ENCODE data around the gene IFNL4. TPM values are rescaled to one million over a fixed set of nuclear protein-coding genes. Genes with fewer than 3 reads are reported as not detected.
A peak's percentile ranks its signal among the peaks of the same experiment; 100 is the strongest.

Gene IFNL4
- polyA plus RNA-seq, 2 of the 4 experiments (the other 2 are of a cell fraction): not detected

GRCh38 chr19:39202998-39203355, 45.7 kb downstream of the IFNL4 start:
- Histone ChIP-seq H3K27ac (no peak overlapping the region; a peak in 1 of 6 replicates), H3K9me3 (no peaks in the 10 kb centered on the region), H3K4me2 (no peak overlapping the region), H3K4me3 (no peak overlapping the region), H3K4me1 (peaks cover 9% of the 10 kb centered on the region)
- ChIA-PET POLR2A (interaction anchor here (0.9 kb wide), 1 partner anchor 139 kb away, joined by 3 read pairs; the partner anchor contains the start of gene SAMD4B), CTCF (interaction anchor here (0.6 to 7.0 kb wide), 14 partner anchors 9 to 800 kb away, joined by 3 to 44 read pairs (median 3); partner anchors contain the start of gene FAM98C)
- ATAC-seq: no peak
- TF ChIP-seq FOSL2 (IDR thresholded peaks at IDR 0.05): no peak
- no peak for TF ChIP-seq FOSL2 (CRISPR knock-in tag; IDR thresholded peaks at IDR 0.05)
- no peak for TF ChIP-seq NPAS2 (CRISPR knock-in tag; IDR thresholded peaks at IDR 0.05; ENCODE audit: borderline replicate concordance)
- no peak for TF ChIP-seq EP300 (IDR thresholded peaks at IDR 0.05)
- no peak for TF ChIP-seq POLR2AphosphoS2 (conservative IDR thresholded peaks at IDR 0.05; ENCODE audit: low read length)
- no peak for TF ChIP-seq RAD21 (conservative IDR thresholded peaks at IDR 0.05 in 1 of 2, IDR thresholded peaks at IDR 0.05 in 1 of 2)
- TF ChIP-seq JUNB (IDR thresholded peaks at IDR 0.05): no peak
- no peak for TF ChIP-seq ELK1 (IDR thresholded peaks at IDR 0.05; ENCODE audit: low read depth, low read length)
- TF ChIP-seq HEYL (CRISPR knock-in tag; IDR thresholded peaks at IDR 0.05): no peak
- no peak for TF ChIP-seq CEBPB (IDR thresholded peaks at IDR 0.05)
- TF ChIP-seq ZFP36 (IDR thresholded peaks at IDR 0.05; ENCODE audit: borderline replicate concordance, partially characterized antibody): no peak
- TF ChIP-seq TFCP2L1 (CRISPR knock-in tag; IDR thresholded peaks at IDR 0.05): no peak
- no peak for TF ChIP-seq CHD4 (IDR thresholded peaks at IDR 0.05; ENCODE audit: borderline replicate concordance)
- no peak for TF ChIP-seq KDM1A (IDR thresholded peaks at IDR 0.05; ENCODE audit: low read depth)
- FAIRE-seq: no peak
- no peak for DNase-seq (ENCODE audit: low read depth in 1 of 2, low spot score in 1 of 2)
- WGBS (ENCODE audit: missing lambda C conversion rate): 94% methylated on average over 1 of the region's 1 CpG

GRCh38 chr19:39200803-39201115, 47.9 kb downstream of the IFNL4 start:
- peak; percentile 72 for FAIRE-seq
- WGBS (ENCODE audit: missing lambda C conversion rate): 80% methylated on average over 3 of the region's 3 CpGs
- no peak overlapping the region for H3K27ac ChIP-seq

More at GRCh38 chr19:39200803-39201115, 47.9 kb downstream of the IFNL4 start:
- ChIA-PET POLR2A (no interaction called here), CTCF (interaction anchor here (0.5 to 5.4 kb wide), 6 partner anchors 12 to 148 kb away, joined by 3 to 39 read pairs (median 4); no protein-coding TSS in a partner anchor)
- H3K4me2 ChIP-seq: no peak overlapping the region
- no peak for TF ChIP-seq TP53 (CRISPR knock-in tag; IDR thresholded peaks at IDR 0.05)
- no peak for TF ChIP-seq JUNB (IDR thresholded peaks at IDR 0.05)
- TF ChIP-seq SMC3 (IDR thresholded peaks at IDR 0.05): no peak
- no peak for TF ChIP-seq FOSL2 (IDR thresholded peaks at IDR 0.05)
- TF ChIP-seq FOSL2 (CRISPR knock-in tag; IDR thresholded peaks at IDR 0.05): no peak
- TF ChIP-seq CHD2 (IDR thresholded peaks at IDR 0.05; ENCODE audit: low read length, partially characterized antibody): no peak
- no peak for TF ChIP-seq ZSCAN20 (CRISPR knock-in tag; IDR thresholded peaks at IDR 0.05)
- no peak for TF ChIP-seq MAX (IDR thresholded peaks at IDR 0.05)
- TF ChIP-seq PHF8 (IDR thresholded peaks at IDR 0.05; ENCODE audit: borderline replicate concordance, low read depth): no peak
- TF ChIP-seq ZC3H11A (IDR thresholded peaks at IDR 0.05): no peak
- no peak for TF ChIP-seq MAFK (IDR thresholded peaks at IDR 0.05; ENCODE audit: partially characterized antibody)
- TF ChIP-seq ESRRA (IDR thresholded peaks at IDR 0.05; ENCODE audit: borderline replicate concordance, low read length): no peak
- no peak for TF ChIP-seq PBX3 (IDR thresholded peaks at IDR 0.05)
- TF ChIP-seq CEBPB (IDR thresholded peaks at IDR 0.05): no peak
- TF ChIP-seq POLR2A (IDR thresholded peaks at IDR 0.05; ENCODE audit: low read length): no peak
- peaks cover 23% of the 10 kb centered on the region for H3K4me1 ChIP-seq
- H3K9me3 ChIP-seq: no peaks in the 10 kb centered on the region
- DNase-seq (ENCODE audit: low read depth in 1 of 2, low spot score in 1 of 2) (no peak), ATAC-seq (no peak)
- no peak overlapping the region for H3K4me3 ChIP-seq
